ELR (cell line): ENCODE results near the gene MX1.
A peak's percentile ranks its signal among the peaks of the same experiment; 100 is the strongest.

Experiments used
- DNase-seq: peaks from one replicate; pipeline ENCODE4 v3.0.0-alpha.2; 2015; ENCODE audit warnings: low read depth

Gene MX1

DNA sequence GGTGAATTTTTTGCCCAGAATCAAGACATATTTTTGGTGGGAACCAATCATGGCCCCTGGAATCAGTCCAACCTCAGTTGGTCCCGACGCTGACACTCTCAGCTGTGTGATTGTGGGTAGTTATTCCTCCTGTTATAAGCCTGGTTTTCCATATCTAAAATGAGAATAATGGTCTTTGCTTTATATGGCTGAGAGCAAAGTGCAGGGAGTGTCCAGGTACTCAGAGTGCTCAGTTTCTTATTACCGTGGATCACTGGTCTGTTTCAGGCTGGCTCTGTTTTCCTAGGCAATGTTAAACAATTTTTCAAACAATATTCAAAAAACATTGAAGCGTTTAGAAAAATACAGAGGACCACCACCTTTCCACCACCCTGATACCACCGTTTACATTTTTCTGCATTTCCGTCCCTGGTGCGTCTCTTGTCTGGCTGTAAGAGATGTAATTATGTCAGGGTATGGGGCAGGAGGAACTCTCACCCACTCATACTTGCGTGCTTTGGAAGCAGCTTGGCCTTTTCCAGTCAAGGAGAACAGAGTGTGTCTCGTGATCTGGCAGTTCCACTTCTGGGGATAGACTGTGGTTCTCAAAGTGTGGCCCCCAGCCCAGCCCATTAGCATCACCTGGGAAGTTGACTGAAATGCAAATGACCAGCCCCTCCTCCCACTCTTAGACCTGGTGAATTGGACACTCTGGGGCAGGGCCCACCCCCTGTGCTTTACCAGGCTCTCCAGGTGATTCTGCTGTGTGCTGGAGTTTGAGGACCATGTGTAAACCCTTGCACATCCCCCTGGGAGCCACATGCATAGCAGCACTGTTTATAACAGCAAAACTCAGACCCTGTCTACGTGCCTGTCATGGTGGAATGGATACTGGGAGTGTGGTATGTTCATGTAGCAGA, 6.8 kb downstream of the MX1 start:
- DNase-seq = no peak

DNA sequence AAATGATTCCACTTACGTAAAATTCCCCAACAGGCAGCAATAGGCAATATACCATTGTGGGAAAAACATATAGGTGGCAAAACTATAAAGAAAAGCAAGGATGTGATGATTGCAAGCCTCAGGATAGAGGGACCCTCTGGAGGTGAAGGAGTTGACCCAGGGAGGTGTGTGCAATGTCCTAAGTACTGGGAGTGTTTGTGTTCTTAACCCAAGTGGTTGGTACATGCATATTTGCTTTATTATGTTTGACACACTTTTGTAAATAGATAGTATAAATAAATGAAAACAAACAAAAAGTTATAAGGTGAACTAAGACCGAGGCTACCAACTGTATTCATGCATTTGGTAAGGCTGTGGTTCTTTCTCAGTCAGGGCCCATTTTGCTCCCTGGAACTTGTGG, 7.5 kb downstream of the MX1 start:
- no peak for DNase-seq

- DNase-seq = no peak
These were observed 9.7 kb downstream of the MX1 start for GRCh38 chr21:41435706-41436105.

DNA sequence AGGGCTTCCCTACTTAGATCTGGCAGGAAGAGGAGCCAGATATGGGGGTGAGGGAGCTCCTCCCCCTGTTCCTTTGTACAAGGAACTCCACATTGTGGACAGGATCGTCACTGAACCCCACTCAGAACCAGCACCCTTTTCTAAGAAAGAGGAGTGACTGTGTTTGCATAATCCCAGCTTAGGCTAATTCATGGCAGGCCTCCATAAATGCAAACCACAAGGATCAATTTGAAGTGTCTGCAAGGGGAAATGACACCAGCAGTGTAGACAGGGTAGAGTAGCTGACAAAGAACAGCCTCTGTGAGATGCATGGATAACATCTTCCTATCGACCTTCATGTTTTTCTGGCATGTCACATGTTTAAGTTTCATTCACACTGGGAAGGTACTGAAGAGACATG, 11.7 kb downstream of the MX1 start:
- DNase-seq = no peak

GRCh38 chr21:41438425-41439113, 12.5 kb downstream of the MX1 start:
- no peak for DNase-seq

- DNase-seq = no peak
These were observed 13.2 kb downstream of the MX1 start for GRCh38 chr21:41439248-41439647.

- DNase-seq = no peak
These were observed 15.5 kb downstream of the MX1 start for GRCh38 chr21:41441546-41441945.

DNA sequence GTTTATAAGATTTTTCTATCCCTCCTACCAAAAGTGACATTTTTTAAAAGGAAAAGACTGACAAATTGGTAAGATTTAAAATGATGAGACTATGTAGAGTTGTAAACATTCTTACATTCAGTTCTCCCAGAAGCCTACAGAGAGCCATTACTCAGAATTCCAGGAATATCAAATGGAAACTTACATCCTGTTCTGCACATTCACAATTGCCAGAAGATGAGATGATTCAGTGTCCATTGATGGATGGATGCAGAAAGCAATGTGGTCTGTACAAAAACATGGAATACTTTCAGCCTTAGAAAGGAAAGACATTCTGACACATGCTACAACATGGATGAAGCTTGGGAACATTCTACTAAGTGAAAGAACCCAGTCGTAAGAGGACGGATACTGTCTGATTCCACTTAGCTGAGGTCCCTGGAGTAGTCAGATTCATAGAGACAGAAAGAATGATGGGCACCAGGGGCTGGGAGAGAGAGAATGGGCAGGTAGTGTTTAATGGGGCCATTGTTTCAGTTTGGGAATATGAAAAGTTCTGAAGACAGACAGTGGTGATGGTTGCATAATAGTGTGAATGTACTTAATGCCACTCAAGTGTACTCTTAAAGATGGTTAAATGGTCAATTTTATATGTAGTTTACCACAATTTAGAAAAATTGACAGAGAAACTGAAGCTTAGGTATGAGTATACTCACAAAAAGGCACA, 16.6 kb downstream of the MX1 start:
- no peak for DNase-seq

DNA sequence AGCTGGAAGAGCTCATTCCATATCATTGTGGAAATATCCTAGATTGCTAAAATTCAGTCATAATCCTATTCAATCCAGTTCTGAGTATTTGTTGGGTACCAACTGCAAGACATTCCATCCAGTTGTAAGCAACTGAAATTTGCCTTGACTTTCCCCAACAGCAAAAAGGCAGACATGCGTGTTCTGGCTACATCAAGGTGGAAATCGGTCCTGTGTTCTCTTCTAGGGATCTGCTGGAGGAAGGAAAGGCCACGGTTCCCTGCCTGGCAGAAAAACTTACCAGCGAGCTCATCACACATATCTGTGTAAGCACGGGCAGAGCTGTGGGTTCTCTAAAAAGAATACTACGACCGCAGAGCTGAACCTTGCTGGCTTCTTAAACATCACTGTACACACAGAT, 17.5 kb downstream of the MX1 start:
- DNase-seq = no peak

DNA sequence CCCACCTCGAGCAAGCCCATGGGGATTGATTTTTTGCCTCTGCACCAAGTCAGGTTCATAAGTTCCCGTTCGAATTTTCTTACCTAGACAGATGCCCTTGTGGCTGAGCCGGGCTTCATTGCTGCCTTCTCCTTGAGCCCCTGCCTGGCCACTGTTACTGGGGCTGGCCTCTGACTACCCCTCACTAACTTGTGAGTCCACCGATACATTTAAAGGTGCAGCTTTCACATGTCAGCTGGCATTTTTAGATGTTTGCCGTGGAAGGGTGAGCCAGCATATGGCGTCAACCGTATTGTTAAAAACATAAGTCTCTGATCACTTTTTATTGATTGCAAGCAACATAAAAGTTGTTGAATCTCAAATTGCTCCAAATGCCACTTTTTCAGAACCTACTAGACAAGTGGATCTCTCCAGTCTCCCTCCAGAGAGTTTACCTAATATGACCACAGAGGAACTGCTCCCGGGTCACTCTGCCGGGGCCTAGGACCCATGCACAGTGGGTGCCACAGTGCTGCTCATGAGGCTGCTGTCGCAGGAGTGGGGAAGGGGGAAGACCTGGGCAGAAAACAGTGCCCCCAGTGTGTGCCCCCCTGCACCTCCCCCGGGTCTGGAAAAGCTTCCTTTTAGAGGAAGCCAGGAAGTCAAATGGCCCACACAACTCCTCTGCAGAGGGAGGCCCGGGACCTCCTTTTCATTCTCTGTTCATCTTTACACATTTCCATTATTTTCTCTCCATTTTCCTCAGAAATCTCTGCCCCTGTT, 18.8 kb downstream of the MX1 start:
- DNase-seq = no peak

DNA sequence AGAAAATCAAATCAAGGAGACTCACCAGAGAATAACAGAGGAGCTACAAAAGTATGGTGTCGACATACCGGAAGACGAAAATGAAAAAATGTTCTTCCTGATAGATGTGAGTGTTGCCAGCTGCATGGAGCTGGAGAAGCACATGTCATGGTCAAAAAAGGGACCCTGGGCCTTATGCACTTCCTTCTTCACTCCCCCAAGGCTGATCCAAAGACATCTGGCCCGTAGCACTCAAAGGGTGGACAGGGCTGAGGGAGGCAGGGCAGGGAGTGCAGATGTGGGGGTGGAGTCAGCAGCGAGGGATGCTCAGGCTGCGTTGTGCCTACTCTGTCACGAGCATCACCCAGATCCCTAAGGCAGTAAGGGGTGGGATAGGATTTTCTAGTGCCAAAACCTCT, 19.4 kb downstream of the MX1 start:
- no peak for DNase-seq

DNA sequence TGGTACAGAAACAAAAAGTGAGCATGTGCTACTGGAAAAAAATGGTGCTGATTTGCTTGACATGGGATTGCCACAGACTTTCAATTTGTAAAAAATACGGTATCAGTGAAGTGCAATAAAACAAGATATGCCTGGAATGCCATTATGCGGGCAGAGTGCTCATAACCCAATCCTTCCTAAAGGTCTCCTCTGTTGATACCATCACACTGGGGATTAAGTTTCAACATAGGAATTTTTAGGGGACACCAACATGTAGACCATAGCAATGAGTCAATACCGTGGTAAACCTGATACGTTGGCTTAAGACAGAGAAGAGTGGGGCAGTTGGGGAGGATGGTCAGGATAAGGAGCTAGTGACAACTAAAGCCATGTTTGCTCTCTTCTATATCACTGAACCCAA, 20.5 kb downstream of the MX1 start:
- DNase-seq = peak; percentile 19

DNA sequence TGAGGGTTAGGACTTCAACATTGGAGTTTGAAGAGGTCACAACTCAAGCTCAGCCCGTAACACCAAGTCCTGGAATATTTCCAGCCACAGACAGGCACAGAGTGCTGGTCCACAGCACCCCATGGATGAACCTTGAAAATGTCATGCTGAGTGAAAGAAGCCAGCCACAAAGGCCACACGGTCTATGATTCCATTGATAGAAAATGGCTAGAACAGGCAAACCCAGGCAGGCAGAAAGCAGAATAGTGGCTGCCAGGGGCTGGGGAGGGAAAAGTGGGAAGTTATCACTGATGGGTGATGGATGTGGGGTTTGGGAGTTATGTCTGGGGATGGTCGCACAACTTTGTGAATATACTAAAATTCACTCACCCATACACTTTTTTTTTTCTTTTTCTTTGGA, 21.3 kb downstream of the MX1 start:
- DNase-seq = no peak

- DNase-seq = no peak
These were observed 23.6 kb downstream of the MX1 start for GRCh38 chr21:41449613-41450012.

- no peak for DNase-seq
These were observed 26.0 kb downstream of the MX1 start for GRCh38 chr21:41451753-41452676.

GRCh38 chr21:41453198-41453597, 27.2 kb downstream of the MX1 start:
- DNase-seq = no peak

DNA sequence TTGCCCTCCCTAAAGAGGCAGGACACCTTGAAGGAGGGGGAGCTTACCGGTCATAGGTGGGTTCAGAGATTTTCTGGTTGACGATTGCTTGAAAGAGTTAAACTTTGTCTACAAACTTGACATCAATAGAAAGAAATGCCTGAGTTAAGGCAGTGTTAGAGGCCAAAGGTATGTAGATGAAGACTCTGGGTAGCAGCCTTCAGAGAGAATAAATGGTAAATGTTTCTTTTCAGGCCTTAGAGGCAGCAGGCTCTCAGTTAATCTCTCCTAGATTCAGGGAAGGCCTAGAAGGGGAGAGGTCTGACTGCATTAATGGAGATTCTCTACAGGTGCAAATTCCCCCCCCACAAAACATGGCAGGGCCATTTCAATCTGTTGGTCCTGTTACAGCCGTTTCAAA, 27.7 kb downstream of the MX1 start:
- no peak for DNase-seq

GRCh38 chr21:41458121-41458520, 32.1 kb downstream of the MX1 start:
- peak; percentile 12 for DNase-seq

- DNase-seq = no peak
These were observed 32.5 kb downstream of the MX1 start for GRCh38 chr21:41458559-41458958.

DNA sequence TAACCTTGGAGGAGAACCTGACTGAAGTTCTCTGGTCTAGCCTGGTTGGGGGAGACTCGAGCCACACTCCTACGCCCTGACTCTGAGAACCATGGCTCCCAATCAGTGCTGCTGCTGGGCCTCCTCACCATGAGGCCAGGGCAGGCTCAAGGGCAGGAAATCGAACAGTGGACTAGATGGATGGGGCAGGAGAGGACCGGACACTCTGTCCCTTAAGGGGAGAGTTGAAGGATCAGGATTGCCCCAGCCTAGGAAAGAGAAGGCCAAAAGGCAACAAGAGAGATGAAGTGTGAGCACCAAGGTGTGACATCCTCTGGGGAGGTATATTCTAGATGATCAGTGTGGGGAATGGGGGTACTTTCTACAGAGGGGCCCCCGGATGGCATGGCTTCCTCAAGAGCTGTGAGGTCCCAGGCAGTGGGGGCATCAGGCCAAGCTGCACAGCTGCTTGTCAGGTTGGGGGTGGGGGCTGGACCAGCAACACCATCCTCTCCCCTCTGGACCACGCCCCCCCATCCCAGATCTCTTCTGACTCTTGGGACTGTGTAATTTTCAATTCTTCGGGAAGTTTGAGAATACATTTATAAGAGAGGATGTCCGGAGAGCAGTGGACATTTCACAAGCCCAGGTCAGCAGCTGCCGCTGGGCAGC, 34.0 kb downstream of the MX1 start:
- DNase-seq = no peak
